Endothelial cell of umbilical vein (primary cell): Measurements from ENCODE around the gene DNAJB13.

ENCODE experiments used
- EZH2 ChIP-seq: IDR thresholded peaks from 2 replicates; pipeline ENCODE4 v1.6.1; 2012; ENCODE audit warnings: borderline replicate concordance, low read depth, mild to moderate bottlenecking, moderate library complexity, low read length, inconsistent platforms; ENCODE audit not compliant: severe bottlenecking
- FOS ChIP-seq: IDR thresholded peaks from 2 replicates; pipeline ENCODE4 v1.6.1; 2011; ENCODE audit warnings: mild to moderate bottlenecking, low read length, moderate library complexity, borderline replicate concordance; ENCODE audit not compliant: insufficient read depth
- GATA2 ChIP-seq: IDR thresholded peaks from 2 replicates; pipeline ENCODE4 v1.7.0; 2011; ENCODE audit warnings: low read depth, mild to moderate bottlenecking, moderate library complexity, mixed read lengths, low read length; ENCODE audit not compliant: insufficient read length, insufficient read depth
- JUN ChIP-seq: IDR thresholded peaks from 2 replicates; pipeline ENCODE4 v1.6.1; 2011; ENCODE audit warnings: borderline replicate concordance, low read depth; ENCODE audit not compliant: insufficient read length, insufficient read depth
- MYC ChIP-seq: IDR thresholded peaks from one replicate; pipeline ENCODE4 v1.6.1; 2011; ENCODE audit warnings: mild to moderate bottlenecking, low read depth, low read length
- POLR2A ChIP-seq: IDR thresholded peaks from 2 replicates; pipeline ENCODE4 v1.6.1; 2012; ENCODE audit warnings: low read depth, mild to moderate bottlenecking, control low read depth, low read length
- POLR2AphosphoS5 ChIP-seq: IDR thresholded peaks from 2 replicates; pipeline ENCODE4 v1.6.1; 2012; ENCODE audit warnings: low read depth, mild to moderate bottlenecking, control low read depth, low read length, moderate library complexity; ENCODE audit not compliant: insufficient read depth
- TF ChIP-seq, protein P1 (sequence below), 2 donors: IDR thresholded peaks; 1 replicate in 1 of 2; 2 replicates in 1 of 2; pipeline ENCODE4 v1.5.1; 2011; ENCODE audit warnings: low read length in 2 of 2, mild to moderate bottlenecking in 2 of 2, moderate library complexity in 2 of 2, control low read depth in 1 of 2, inconsistent platforms in 1 of 2, low read depth in 1 of 2; ENCODE audit not compliant: insufficient read depth in 1 of 2; ENCODE audit errors: extremely low read depth in 1 of 2
- TF ChIP-seq, protein P2 (sequence below): IDR thresholded peaks from 2 replicates; pipeline ENCODE4 v1.6.1; 2011; ENCODE audit not compliant: insufficient read depth, insufficient read length

DNA sequence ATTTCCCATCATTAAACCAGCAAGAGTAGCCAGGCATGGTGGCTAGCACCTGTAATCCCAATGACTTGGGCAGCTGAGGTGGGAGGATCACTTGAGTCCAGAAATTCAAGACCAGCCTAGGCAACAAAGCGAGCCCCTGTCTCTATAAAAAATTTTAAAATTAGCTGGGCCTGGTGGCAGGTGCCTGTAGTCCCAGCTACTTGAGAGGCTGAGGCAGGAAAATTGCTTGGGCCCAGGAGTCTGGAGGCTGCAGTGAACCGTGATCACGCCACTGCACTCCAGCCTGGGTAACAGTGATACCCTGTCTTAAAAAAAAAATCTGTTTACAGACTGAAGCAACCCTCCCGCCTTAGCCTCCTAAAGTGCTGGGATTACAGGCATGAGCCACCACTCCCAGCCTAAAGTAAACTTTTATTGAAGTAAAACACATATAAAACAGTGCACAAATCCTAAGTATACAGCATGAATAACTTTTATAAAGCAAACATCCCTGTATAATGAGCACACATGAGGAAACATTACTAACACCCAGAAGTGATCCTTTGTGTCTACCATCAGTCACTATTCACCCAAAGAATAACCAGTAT lies 45.4 kb downstream of the DNAJB13 start:
- TF ChIP-seq, protein P1, sequence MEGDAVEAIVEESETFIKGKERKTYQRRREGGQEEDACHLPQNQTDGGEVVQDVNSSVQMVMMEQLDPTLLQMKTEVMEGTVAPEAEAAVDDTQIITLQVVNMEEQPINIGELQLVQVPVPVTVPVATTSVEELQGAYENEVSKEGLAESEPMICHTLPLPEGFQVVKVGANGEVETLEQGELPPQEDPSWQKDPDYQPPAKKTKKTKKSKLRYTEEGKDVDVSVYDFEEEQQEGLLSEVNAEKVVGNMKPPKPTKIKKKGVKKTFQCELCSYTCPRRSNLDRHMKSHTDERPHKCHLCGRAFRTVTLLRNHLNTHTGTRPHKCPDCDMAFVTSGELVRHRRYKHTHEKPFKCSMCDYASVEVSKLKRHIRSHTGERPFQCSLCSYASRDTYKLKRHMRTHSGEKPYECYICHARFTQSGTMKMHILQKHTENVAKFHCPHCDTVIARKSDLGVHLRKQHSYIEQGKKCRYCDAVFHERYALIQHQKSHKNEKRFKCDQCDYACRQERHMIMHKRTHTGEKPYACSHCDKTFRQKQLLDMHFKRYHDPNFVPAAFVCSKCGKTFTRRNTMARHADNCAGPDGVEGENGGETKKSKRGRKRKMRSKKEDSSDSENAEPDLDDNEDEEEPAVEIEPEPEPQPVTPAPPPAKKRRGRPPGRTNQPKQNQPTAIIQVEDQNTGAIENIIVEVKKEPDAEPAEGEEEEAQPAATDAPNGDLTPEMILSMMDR (IDR thresholded peaks at IDR 0.05; ENCODE audit: extremely low read depth in 1 of 2, insufficient read depth in 1 of 2, low read depth in 1 of 2, low read length in 2 of 2): no peak
- TF ChIP-seq POLR2AphosphoS5 (no peak), EZH2 (no peak), POLR2A (no peak), JUN (no peak), MYC (no peak), GATA2 (no peak), FOS (no peak)
- TF ChIP-seq, protein P2, sequence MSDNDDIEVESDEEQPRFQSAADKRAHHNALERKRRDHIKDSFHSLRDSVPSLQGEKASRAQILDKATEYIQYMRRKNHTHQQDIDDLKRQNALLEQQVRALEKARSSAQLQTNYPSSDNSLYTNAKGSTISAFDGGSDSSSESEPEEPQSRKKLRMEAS: no peak
